HG03342 (cell line): ENCODE results near the gene DNAH12.
"Not testable (repeated sequence)": the region's sequence is repeated elsewhere in the genome, so short reads cannot be mapped to it uniquely, and the experiment has no call there.

Experiments used
- ATAC-seq: cut with Tn5 transposase; IDR thresholded peaks from one replicate; pipeline ENCODE4 v1.9.1; 2021; ENCODE audit warnings: mild to moderate bottlenecking, moderate library complexity; ENCODE audit not compliant: unreplicated experiment

Gene DNAH12

DNA sequence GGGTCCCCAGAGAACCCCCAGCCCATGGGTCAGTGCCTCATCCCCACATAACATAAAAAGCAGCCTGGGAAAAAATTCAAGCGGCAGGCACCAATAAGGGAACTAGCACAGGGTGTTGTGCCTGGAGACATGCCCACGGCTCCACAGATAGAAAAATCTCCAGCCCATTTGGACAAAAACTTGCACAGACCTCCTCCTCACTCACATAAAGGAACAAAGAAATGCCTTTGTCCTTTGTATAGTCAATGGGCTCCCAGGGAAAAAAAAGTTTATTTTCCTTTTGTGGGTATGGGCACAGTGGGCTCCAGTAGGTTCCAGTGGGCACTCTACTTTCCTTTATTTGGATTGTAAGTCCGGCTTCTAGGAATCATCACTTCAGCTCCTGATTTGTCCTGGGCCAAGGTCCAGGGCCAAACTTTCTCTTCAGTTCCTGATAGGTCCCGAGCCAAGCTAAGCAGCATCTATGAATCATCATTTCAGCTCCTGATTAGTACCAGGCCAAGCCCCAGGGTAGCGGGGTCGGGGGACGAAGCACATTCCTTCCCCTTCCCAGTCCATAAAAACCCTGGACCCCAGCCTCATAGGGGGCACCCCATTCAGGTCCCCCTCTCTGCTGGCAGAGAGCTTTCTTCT lies 1.6 kb upstream of the DNAH12 start:
- ATAC-seq: no peak

DNA sequence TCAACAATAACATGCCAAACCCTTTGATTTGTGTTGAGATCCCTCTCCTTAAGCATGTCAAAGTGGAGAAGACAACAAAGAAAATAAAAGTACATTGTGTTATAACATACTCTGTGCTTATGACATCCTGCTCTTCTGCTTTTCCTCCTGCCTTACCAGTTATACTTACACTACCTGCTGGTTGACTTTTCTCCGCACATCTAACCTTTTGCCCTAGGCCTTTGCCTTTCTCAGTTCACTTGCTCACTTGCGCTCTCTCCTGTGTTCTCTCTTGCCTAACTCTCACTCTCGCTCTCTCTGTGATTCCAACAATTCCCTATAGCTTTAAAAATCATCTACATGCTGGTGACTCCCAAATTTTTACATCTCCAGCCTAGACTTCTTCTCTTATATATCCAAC lies 5.7 kb downstream of the DNAH12 start:
- ATAC-seq: no peak

GRCh38 chr3:57530071-57530608 lies 14.0 kb downstream of the DNAH12 start:
- no peak for ATAC-seq

- ATAC-seq: no peak
Measured at GRCh38 chr3:57518276-57518915, 25.7 kb downstream of the DNAH12 start.

GRCh38 chr3:57512166-57512565 lies 32.0 kb downstream of the DNAH12 start:
- ATAC-seq: no peak

DNA sequence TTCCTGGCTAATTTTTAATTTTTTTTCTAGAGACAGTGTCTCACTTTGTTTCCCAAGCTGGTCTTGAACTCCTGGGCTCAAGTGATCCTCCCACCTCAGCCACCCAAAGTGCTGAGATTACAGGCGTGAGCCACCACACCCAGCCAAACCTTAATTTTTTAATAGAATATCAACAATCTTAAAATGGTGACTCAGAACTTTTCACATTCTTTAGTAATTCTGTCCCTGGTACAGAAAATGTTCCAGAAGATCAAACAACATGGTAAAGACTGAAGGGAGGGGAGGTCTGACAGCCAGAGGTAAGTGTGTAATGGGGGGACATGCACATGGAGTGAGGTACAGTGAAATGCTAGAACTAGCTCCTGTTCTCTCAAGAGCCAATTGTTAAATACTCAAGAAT lies 38.2 kb downstream of the DNAH12 start:
- no peak for ATAC-seq

GRCh38 chr3:57500506-57500905 lies 43.6 kb downstream of the DNAH12 start:
- ATAC-seq: no peak

- no peak for ATAC-seq
Measured at GRCh38 chr3:57497904-57498303, 46.2 kb downstream of the DNAH12 start.

DNA sequence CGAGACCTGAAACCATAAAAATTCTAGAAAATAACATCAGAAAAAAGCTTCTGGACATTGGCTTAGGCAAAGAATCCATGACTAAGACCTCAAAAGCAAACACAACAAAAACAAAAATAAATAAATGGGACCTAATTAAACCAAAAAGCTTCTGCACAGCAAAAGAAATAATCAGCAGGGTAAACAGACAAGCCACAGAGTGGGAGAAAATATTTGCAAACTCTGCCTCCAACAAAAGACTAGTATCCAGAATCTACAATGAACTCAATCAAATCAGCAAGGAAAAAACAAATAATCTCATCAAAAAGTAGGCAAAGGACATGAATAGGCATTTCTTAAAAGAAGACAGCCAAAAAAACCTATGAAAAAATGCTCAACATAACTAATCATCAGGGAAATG lies 59.6 kb downstream of the DNAH12 start:
- ATAC-seq: no peak

DNA sequence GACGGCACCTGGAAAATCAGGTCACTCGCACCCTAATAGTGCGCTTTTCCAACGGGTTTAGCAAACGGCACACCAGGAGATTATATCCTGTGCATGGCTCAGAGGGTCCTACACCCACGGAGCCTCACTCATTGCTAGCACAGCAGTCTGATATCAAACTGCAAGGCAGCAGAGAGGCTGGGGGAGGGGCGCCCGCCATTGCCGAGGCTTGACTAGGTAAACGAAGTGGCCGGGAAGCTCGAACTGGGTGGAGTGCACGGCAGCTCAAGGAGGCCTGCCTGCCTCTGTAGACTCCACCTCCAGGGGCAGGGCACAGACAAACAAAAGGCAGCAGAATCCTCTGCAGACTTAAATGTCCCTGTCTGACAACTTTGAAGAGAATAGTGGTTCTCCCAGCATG lies 67.0 kb downstream of the DNAH12 start:
- not testable (repeated sequence) for ATAC-seq

DNA sequence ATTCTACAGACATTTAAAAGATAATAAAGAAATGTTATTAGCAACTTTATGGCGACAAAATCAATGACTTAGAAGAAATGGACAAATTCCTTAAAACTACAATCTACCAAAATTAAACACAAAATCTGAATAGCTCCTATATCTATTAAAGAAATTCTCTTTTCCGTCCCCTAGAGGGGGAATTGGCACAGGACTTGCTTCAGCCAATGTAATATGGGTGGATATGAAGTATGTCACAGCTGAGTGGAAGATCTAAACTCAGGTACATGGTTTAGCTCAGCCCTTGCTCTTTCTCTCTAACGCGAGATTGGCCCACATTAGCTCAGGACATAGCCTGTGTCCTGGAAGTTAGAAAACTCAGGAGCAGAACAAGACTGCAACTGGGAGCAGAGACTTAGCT lies 79.3 kb downstream of the DNAH12 start:
- ATAC-seq: no peak

DNA sequence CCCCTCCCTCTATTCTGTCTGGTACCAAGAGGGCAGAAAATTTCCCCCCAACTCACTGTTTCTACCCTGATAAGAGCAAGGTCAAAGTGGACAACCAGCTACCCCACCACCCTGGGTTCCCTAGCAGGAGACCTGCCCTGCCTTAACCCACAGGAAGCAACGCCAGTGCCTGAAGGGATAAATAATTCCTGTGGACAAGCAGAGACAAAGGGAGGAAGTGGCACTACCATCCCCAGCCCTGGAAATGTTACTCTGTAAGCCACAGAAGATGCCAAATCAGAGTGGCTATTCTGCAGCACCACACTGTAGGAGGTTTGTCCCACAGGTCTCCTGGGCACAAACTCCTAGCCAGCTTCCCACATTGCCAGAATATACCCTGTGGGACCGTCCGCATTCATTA lies 80.1 kb downstream of the DNAH12 start:
- ATAC-seq: no peak

GRCh38 chr3:57451150-57451846 lies 92.8 kb downstream of the DNAH12 start:
- ATAC-seq: no peak

DNA sequence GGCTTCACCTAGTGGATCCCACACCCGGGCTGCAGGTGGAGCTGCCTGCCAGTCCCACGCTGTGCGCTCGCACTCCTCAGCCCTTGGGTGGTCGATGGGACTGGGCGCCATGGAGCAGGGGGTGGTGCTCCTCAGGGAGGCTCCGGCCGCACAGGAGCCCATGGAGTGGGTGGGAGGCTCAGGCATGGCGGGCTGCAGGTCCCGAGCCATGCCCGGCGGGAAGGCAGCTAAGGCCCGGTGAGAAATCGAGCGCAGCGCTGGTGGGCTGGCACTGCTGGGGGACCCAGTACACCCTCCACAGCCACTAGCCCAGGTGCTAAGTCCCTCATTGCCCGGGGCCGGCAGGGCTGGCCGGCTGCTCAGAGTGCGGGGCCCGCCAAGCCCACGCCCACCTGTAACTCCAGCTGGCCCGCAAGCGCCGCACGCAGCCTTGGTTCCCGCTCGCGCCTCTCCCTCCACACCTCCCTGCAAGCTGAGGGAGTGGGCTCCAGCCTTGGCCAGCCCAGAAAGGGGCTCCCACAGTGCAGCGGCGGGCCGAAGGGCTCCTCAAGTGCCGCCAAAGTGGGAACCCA lies 94.8 kb downstream of the DNAH12 start:
- not testable (repeated sequence) for ATAC-seq

GRCh38 chr3:57448489-57448888 lies 95.7 kb downstream of the DNAH12 start:
- not testable (repeated sequence) for ATAC-seq

DNA sequence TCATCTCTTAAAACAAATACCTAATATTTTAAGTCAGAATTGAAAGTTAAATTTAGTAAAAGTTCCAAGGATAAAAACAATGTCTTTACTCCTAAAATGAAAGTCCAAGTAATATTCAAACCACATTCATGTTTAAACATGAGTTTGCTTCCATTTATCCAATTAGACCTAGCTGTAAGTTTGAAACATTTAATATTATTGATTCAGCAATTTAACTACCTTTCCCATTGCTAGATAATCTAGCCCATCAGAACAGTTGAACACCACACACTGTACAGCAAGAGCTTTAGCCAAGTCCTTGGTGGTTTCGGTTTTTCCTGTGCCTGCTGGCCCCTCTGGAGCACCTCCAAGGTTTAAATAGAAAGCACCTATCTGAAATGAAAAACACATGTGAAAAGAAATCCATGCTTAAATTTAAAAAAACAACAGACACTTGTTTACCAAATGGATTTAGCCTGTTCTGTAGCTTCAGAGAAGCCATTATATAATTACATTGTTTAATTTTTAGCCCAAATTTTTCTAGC lies 97.8 kb downstream of the DNAH12 start:
- ATAC-seq: no peak

DNA sequence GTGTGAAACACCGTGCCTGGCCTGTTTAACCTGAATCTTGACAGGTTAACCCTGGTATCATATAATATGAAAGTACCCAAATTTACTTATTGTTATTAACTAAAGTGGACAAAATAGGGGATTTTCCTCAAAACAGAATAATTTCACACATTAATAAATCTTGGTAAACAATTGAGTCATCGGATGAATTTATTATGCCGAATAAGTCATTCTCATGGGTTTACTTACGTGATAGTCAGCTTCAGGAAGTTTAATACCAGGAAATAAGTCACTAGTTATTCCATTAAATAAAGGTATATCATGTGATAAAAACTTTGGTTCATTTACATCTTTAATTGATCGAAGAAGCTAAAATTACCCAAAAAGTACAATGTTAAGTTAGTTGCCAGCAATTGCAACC lies 99.7 kb downstream of the DNAH12 start:
- ATAC-seq: no peak

GRCh38 chr3:57440144-57440543 lies 104.0 kb downstream of the DNAH12 start:
- ATAC-seq: not testable (repeated sequence)

GRCh38 chr3:57438460-57438859 lies 105.7 kb downstream of the DNAH12 start:
- not testable (repeated sequence) for ATAC-seq

DNA sequence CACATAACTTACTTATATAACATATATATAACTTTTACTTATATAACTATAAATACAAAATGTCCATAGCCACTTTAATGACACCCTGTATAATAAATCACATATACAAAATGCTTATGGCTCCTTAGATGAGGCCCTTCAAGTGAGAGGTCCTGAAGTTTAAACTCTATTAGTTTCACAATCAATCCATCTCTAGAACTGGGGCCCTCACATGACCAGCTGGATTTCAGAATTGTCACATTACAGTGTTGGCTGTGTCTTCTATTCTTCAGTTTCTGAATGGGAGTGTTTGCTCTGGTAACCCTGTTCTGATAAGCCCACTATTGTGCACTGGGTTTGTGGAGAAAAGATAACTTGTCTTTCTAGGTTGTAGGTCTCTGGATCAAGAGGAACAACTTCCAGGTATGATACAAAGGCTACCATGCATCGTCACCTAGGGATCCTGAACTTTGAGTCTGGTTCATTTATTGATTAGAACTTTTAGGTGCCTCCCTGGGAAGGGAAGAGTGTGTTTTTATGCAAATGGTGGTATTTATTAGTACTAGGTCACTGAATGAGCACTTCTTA lies 107.9 kb downstream of the DNAH12 start:
- no peak for ATAC-seq

GRCh38 chr3:57434041-57434440 lies 110.1 kb downstream of the DNAH12 start:
- no peak for ATAC-seq
